Body of pancreas (tissue), 4 donors: ENCODE measurements around the gene TOB2.

Experiments
- CTCF ChIP-seq, 7 experiments: fragments of 450-650 bp in 4 of 7; fragments of 200-600 bp in 3 of 7; sonication (generic) in 3 of 7; IDR thresholded peaks; one replicate each; pipeline ENCODE4 v1.5.1; 2016 to 2019; ENCODE audit warnings: antibody characterized with exemption in 7 of 7
- POLR2A ChIP-seq, 3 donors: fragments of 450-650 bp; IDR thresholded peaks; one replicate each; pipeline ENCODE4 v1.6.1; 2016; ENCODE audit warnings: antibody characterized with exemption in 3 of 3, mild to moderate bottlenecking in 2 of 3

GRCh38 chr22:41429232-41429950 lies 17.2 kb downstream of the TOB2 start:
- TF ChIP-seq CTCF (IDR thresholded peaks at IDR 0.05) (no peak), POLR2A (IDR thresholded peaks at IDR 0.05) (no peak)
